D341Med (cell line): Measurements from ENCODE around the gene LRRC4B.

Source experiments
- DNase-seq: peaks from one replicate; pipeline ENCODE4 v3.0.0; 2012; ENCODE audit warnings: low spot score

Gene LRRC4B

DNA sequence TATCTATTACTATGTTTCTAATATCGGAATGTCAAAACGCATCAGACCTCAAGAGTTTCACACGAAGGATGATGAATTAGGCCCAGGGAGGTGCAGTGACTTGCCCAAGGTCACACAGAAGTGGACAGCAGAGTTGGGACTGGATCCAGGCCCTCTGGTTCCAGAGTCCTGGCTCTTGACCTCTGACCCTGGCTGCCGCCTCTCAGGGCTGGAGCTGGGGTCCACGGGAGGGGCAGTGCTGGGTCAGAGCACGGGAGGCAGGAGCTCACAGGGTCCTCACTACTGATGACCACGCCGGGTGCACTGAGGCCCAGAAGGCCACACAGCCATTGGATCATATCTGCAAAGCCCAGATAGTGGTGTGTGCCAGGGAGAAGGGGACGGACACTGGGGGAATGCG, 45.4 kb downstream of the LRRC4B start:
- DNase-seq: no peak

DNA sequence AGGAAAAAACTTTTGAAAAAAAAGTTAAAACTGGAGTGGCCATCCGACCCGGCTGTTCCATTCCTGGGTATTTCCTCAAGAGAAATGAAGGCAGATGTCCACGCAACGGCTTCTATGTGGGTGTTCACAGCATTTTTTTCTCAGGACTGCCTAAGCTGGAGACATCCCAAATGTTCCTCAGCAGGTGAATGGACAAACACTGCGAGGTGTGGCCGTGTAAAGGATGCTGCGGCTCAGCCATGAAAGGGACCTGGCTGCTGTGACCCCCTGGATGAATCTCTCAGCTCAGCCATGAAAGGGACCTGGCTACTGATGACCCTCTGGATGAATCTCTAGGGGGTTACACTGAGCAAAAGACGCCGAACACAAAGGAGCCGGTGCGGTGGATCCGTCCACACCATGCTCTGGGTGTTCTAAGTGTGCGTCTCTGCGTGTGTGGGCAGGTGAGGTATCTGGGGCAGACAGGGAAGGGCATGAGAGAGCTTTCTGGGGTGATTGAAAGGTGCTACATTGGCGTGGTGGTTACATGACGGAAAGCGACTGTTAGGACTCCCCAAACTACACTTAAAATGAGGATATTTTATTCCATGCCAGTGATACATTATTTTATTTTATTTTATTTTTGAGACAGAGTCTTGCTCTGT, 47.3 kb downstream of the LRRC4B start:
- DNase-seq: no peak

DNA sequence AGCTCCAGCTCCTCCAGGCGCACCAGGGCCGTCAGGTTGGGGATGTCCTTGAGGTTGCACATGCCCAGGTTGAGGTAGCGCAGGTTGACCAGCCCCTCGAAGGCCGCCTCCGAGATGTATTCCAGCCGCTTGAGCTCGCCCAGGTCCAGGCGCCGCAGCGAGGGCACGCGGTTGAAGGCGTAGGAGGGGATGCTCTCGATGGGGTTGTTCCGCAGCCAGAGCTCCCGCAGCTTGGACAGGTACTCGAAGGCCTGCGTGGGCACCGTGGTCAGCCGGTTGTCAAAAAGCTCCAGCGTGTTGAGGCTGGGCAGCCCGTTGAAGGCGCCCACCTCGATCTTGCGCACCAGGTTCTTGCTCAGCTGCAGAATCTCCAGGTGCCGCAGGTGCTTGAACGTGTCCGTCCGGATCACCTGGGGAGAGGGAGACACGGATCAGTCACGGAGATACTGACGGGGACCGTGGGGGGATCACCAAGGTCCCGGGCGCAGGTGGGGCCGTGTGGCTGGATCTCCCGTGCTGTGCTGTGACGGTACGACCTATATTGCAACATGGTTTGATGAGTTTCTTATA, 49.1 kb downstream of the LRRC4B start:
- DNase-seq: no peak

DNA sequence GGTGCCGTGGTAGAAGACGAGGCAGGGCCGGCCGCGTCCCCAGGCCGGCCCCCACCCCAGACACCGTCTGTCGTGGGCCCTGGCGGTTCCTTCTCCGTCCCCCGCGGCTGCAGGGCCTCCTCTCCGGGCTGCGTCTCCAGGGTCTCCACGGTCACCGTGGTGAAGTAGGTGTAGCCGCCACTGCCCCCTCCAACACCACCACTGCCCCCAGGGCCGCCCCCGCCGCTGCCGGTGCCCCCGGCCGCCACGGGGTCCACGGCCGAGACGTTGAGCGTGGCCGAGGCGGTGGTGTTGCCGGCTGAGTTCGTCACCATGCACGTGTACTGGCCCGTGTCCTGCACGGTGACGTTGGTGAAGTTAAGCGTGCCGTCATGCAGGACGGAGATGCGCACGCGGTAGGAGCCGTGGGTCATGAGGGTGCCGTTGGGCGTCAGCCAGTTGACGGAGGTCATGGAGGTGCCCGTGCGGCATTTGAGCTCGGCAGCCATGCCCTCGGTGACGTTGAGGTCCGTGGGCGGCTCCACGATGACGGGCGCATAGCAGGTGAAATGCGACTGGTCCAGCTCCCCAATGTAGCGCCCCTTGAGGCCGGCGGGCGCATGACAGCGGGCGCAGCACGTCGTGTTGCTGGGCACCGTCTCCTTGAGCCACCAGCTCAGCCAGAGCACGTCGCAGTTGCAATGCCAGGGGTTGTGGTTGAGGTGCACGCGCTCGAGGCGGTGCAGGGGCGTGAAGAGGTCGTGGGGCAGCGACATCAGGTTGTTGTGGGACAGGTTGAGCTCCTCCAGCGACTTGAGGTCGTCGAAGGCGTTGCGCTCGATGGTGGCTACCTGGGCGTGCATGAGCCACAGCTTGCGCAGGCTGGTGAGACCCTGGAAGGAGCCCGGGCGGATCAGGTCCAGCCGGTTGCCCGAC, 49.9 kb downstream of the LRRC4B start:
- no peak for DNase-seq

DNA sequence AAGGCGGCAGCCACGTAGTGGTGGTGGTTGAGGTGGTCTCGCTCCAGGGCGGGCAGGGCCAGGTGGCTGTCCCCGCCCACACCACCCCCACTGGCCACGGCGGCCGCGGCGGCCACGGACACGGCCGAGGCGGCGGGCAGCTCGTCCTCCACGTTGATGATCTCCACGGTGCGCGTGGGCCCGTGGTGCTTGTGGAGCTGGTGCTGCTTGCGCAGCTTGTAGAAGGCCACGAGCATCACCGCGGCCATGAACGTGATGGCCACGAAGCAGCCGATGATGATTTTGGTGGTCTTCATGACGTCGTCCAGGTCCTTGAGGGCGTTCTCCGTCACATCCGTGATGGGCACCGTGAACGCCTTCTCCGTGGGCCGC, 50.5 kb downstream of the LRRC4B start:
- no peak for DNase-seq

DNA sequence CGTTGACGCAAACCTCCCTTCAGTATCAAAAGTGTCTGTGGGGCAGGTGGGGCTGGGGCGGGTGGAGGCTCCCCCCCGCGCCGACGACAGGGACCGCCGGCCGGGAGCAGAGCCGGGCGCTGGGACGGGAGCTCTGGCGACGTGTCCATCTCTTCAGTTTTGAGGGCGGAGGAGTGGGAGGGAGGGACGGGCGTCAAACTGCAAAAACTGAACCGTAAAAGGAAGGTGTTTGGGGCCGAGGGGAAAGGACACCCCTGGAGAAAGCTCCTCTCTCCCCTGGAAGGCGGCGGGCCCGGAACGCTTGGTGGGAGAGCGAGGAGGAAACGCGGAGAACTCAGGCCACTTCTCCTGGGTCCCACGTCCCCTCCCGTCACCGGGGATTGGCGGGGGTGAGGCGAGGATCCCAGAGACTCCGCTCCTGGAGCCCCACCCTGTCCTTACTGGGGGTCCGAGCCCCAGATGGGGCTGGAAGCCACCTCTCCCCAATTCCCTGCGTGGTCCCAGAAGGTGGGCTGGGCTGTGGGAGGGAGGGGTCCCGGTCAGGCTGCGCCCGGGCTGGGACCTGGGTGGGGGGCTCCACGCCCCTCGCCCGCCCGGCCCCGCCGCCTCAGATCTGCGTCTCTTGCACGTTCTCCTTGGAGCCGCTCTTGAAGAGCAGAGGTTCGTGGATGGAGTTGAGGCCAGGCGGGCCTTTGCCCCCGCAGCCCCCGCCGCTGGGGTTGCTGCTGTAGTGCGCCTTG, 51.1 kb downstream of the LRRC4B start:
- DNase-seq: no peak

DNA sequence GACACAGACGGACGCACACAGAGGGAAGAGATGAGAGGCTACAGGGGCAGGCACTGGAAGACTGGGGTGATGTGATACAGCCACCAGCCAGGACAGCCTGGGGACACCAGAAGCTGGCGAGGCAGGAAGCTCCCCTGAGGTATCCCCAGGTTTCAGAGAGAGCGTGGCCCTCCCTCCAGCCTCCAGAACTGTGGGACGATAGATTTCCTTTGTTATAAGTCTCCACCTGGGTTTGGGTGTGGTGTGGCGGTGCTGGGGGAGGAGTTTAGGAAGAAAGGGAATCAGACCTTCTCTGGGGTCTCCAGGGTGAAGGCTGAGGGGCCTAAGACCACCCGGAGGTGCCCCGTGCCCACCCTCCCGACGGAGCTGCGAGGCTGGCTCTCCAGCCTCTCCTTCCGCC, 51.8 kb downstream of the LRRC4B start:
- no peak for DNase-seq

DNA sequence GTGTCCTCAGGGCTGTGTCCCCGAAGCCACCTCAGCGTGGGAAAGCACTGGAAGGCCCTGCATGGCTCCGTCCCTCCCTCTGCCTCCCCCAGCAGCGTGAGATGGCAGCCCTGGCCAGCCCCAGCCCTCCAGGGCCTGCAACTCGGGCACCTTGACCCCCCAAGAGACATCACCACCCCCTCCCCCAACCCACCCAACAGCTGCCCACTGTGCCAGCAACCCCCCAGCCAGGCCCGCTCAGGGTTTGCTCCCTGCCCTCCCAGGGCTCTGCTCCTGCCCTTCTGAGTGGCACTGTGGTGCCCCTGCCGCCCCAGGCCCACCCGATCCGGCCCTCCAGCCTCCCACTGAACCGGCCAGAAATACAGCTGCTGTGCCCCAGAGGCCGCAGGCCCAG, 53.1 kb downstream of the LRRC4B start:
- DNase-seq: no peak

DNA sequence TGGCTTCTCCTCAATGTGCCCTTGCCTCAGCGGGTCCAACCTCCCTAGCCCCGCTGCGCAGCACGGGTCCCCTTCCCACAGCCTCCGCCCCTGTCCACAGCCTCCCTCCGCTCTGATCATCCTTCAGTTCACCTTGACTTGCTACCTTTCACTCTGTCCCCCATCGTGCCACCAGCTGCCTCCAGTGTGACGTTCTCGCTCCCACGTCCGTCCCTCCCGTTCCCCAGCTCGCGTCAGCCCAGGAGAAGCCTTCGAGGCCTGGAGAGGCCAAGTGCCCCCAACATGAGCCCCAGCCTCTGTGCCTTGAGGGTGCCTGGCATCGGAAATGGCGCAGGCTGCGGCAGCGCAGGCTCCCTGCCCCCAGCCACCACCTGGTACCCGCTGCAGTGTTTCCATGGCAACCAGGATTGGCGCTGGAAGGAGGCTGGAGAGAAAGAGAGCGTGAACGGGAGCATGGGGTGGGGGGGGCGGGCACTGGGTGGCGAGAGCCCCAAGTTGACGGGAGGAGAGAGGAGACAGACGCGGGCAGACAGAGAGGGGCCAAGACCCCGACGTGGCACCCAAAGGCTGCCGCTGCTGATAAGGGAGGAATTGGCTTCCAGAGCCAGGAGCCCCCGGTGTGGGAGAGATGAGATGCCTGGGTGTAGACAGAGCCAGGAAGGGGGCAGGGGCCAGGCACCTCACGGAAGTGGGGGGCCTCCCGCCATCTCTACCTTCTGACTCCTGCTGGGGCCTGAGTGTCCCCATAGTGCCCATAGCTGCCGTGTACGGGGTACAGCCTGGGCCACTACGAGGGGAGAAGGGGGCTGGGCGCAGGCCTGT, 53.7 kb downstream of the LRRC4B start:
- no peak for DNase-seq

DNA sequence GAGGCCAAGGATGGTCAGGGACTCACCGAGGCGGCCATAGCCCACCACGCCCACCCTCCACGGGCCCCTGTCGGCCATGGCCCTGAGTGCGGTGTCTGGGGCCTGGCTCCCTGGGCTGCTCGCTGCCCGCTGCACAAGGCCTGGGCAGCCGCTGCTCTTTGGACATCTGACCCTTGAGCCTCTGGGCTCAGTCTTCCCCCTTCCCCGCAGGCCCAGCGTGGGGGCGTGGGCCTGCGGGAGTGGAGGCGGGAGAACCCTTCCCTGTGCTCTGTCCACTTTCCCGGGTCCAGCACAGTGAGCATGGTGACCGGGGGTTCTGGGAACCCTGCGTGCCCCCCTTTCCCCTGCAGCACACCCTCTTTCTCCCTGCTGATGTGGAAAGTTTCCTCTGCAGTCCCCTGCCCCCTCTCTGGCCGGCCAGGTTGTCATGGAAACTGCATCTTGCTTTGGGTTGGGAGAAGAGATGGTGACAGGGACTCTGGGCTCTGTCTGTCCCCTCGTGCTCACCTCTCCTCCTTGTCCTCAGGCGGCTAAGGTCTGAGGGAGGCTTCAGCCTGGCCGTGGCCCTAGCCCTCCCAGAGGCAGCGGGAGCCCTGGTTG, 54.4 kb downstream of the LRRC4B start, which contains the start of gene ASPDH:
Gene ASPDH (minus strand): TSS at position 168 of the 600 bp plus-strand sequence. CDS start 90 bp downstream, at position 78.
- no peak for DNase-seq

DNA sequence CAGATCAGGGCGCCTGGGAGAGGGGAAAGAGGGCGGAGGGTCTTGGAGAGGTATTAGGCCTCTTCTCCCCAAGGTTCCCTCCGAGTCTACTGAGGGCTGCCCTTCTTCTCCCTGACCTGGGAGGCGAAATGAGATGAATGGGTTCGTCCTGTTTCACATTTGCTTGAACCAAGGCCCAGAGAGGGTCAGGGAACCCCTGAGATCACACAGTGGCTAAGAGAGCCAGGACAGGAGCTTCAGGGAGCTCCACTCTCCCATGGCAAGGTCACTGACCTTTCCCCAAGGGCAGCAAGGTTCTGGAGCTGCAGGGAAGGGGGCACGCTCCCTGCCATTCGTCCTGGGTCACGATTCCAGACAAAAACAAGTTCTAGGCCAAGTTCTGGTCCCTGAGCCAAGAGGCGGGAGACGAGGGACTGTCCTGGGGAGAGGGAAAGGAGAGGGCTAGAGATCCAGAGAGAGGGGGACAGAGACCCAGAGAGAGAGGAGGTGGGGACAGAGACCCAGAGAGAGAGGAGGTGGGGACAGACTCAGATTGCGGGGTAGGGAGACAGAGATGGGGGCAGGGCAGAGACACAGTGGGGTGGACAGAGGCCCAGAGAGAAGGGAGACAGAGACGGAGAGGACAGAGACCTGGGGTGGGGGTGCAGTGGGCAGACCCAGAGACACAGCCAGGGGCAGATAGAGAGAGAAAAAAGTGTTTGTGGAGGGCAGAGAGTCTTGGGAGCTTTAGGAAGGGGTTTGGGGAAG, 55.1 kb downstream of the LRRC4B start:
- DNase-seq: no peak

DNA sequence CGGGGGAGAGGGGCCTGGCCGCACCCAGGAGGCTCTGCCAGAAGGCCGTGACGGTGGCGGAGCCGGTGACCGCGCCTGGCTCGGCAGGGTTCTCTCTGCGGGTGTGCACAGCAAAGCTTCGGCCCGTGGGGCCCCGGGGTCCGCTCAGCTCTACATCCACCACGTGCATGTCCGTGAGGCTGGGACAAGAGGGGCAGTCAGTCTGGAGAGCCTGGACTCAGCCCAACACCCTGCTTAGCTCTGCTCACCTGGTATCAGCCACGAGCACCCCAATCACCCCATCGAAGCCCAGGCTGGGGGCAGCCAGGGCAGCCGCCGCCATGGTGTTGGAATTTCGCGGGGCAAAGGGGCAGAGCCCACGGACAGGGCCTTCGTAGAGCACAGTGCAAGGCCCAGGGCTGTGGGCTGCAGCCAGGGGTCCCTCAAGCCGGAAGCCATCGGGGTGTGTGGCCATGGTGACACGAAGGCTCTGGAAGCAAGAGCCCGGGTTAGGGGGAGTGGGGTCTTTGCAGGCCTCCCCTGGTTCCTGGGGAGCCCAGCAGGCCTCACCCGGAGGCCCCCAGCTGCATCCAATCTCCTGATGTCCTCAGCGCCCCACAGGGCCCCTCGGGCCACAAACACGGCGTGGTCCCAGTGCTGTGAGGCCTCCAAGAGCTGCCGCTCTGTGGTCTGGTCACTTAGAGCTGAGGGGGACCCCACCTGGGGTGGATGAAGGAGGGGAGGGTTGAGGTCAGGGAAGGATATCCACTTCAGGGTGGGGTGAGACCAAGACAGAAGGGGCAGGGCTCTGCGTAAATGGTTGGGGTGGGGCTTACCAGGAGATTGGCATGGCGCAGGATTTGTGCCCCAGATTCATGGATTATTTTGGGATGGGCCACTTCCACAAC, 55.9 kb downstream of the LRRC4B start:
- DNase-seq: no peak

DNA sequence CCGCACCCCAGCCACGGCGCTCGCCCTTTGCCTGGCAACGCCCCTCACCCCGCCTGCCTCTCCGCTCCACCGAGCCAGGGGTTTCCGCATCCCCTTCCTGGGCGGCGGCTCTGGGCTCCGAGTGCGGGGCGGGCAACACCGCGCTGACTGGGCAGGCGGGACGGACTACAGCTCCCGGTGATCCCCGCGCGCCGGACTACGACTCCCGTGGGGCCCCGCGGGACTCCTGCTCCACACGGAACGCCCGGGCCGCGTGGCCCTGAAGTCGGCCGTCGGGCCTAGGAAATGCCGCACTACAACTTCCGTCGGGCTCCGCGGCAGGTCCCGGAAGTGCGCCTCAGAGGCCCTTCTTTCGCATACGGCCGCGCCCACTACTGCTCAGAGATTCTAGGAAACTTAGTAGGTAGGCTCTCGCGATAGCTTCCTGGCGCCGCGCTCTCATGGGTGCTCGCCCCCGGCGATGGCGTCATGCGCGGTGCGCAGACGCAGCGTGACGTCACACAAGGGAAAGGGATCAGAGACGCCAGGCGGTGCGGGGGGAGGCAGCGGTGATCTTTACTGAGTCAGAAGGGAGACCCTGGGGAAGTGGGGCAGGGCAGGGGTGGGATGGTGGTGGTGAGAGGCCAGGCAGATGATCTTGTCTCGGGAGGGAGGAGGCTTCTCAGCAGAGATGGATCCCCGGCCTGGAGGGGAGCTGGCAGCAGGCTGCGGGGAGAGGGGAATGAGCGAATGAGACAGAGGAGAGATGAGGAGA, 57.0 kb downstream of the LRRC4B start, which contains the start of gene JOSD2:
Gene JOSD2 (minus strand): TSS at position 123 of the 754 bp plus-strand sequence. CDS start 760 bp downstream, outside the sequence.
- DNase-seq: peak; percentile 96

DNA sequence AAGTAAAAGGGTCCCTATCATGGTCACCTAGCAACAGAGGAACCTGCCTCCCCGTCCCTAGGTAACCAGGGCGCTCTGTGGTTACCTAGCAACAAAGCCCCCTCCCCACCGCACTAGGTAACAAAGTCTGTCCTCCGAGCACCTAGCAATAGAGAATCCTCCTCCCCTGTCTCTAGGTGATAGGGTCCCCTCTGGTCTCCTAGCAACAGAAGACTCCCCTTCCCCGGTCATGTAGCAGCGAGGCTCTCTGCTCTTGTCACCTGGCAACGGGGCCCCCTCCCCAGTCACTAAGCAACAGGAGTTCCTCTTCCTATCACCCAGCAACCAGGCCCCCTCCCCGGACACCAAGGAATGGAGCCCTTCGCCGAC, 57.6 kb downstream of the LRRC4B start:
- no peak for DNase-seq

DNA sequence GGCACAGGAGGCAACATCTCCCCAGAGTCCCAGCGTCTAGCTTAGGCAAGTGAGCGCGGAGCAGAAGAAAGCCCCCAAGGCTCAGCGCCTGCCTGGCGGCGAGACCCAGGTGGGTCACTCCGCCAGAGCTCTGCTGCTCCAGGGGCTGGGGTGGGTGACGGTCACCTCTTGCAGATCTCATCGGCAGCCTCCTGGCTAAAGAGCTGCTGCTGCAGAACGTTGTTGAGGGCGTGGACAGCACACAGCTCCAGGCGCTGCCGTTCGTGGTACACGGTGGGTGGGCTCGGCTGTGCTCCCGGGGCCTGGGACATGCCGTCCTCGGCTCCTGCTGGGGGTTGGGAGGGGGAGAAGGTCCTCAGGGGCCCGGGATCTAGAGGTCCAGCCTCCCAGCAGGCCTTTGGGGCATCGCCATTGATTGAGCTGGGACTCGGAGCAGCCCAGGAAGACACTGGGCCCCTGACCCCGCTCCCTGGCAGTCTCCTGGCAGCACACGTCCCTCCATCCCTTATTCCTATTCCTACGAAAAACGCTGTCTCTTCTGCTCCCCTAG, 58.0 kb downstream of the LRRC4B start:
- no peak for DNase-seq

DNA sequence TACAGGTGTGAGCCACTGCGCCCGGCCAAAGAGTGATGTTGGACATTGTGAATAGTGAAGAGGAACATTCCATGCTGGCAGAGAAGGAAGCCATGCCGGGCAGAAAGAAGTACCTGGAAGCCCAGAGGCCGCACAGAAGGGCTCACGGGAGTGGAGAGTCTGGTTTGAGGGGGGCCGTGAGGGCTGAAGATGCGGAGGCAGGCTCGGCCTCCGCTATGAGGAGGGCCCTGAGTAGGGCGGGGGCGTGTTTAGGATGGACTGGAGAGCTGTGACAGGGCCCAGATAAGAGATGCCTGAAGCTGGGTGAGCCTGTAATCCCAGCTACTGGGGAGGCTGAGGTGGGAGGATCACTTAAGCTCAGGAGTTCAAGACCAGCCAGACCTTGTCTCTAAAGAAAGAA, 58.9 kb downstream of the LRRC4B start:
- DNase-seq: no peak

DNA sequence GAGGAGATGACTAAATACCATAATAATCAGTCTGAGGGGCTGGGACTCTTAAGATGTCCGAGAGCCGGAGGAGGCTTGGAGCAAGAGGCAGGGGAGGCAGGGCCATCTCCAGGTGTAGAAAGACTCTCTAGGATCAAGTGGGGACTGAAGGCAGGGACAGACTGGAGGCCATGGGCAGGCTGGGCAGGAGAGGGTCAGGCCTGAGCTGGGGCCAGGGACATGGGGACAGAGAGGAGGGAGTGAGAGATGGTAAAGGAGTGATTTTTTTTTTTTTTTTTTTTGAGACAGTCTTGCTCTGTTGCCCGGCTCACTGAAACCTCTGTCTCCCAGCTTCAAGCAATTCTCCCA, 59.4 kb downstream of the LRRC4B start:
- no peak for DNase-seq

DNA sequence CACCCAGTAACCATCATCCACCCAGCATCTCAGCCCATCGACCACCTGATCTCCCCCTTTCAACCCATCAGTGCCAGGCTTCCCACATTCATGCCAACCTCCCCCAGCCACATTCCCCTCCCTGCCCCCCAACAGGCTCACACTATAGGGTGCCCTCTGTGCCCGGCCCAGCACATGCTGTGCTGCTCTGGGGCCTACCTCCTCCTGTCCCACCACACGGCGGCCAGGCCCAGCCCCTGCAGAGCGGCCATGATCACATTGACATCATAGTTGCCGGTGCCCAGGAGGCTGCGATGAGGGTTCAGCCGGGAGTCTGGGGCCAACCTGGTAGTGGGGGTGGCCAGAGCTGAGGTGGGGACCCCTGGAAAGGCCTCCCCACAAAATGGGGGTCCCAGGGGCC, 60.9 kb downstream of the LRRC4B start:
- no peak for DNase-seq
